ENCODE data around the gene AP3B1.

The AP3B1 gene

GRCh38 chr5:78242001-78242400 lies 52.5 kb downstream of the AP3B1 start:
- Histone ChIP-seq H3K36me3 (ENCODE audit: control insufficient read depth, insufficient read depth, low read length, severe bottlenecking) (peaks cover 17% of the 10 kb centered on the region), H3K4me3 (ENCODE audit: low read length) (no peak overlapping the region), H3K27me3 (replicated peaks; ENCODE audit: control insufficient read depth, insufficient read depth, low read length) (no peaks in the 10 kb centered on the region), H3K9ac (ENCODE audit: low read length) (no peak overlapping the region), H3K9me3 (ENCODE audit: control insufficient read depth, low read length) (no peaks in the 10 kb centered on the region), H3K4me1 (ENCODE audit: control insufficient read depth, insufficient read depth, low read length) (no peaks in the 10 kb centered on the region)
- no peak for DNase-seq (ENCODE audit: low read depth)

GRCh38 chr5:78237911-78238310 lies 56.6 kb downstream of the AP3B1 start:
- H3K9ac ChIP-seq (ENCODE audit: low read length): no peak overlapping the region
- H3K27me3 ChIP-seq (replicated peaks; ENCODE audit: control insufficient read depth, insufficient read depth, low read length): no peaks in the 10 kb centered on the region
- peaks cover 12% of the 10 kb centered on the region for H3K4me1 ChIP-seq (ENCODE audit: control insufficient read depth, insufficient read depth, low read length)
- no peaks in the 10 kb centered on the region for H3K9me3 ChIP-seq (ENCODE audit: control insufficient read depth, low read length)
- peaks cover 17% of the 10 kb centered on the region for H3K36me3 ChIP-seq (ENCODE audit: control insufficient read depth, insufficient read depth, low read length, severe bottlenecking)
- H3K4me3 ChIP-seq (ENCODE audit: low read length): no peak overlapping the region
- DNase-seq (ENCODE audit: low read depth): no peak

GRCh38 chr5:78236046-78236445 lies 58.5 kb downstream of the AP3B1 start:
- no peak overlapping the region for H3K4me3 ChIP-seq (ENCODE audit: low read length)
- H3K36me3 ChIP-seq (ENCODE audit: control insufficient read depth, insufficient read depth, low read length, severe bottlenecking): peaks cover 17% of the 10 kb centered on the region
- no peak overlapping the region for H3K9ac ChIP-seq (ENCODE audit: low read length)
- no peaks in the 10 kb centered on the region for H3K27me3 ChIP-seq (replicated peaks; ENCODE audit: control insufficient read depth, insufficient read depth, low read length)
- peaks cover 12% of the 10 kb centered on the region for H3K4me1 ChIP-seq (ENCODE audit: control insufficient read depth, insufficient read depth, low read length)
- DNase-seq (ENCODE audit: low read depth): peak; percentile 4
- H3K9me3 ChIP-seq (ENCODE audit: control insufficient read depth, low read length): no peaks in the 10 kb centered on the region

- H3K4me1 ChIP-seq (ENCODE audit: control insufficient read depth, insufficient read depth, low read length): peaks cover 12% of the 10 kb centered on the region
- no peak overlapping the region for H3K4me3 ChIP-seq (ENCODE audit: low read length)
- no peaks in the 10 kb centered on the region for H3K27me3 ChIP-seq (replicated peaks; ENCODE audit: control insufficient read depth, insufficient read depth, low read length)
- H3K9ac ChIP-seq (ENCODE audit: low read length): no peak overlapping the region
- H3K36me3 ChIP-seq (ENCODE audit: control insufficient read depth, insufficient read depth, low read length, severe bottlenecking): peaks cover 16% of the 10 kb centered on the region
- peak; percentile 71 for DNase-seq (ENCODE audit: low read depth)
- H3K9me3 ChIP-seq (ENCODE audit: control insufficient read depth, low read length): no peaks in the 10 kb centered on the region
Observed at GRCh38 chr5:78235289-78235688, 59.2 kb downstream of the AP3B1 start.

GRCh38 chr5:78234804-78235203 lies 59.7 kb downstream of the AP3B1 start:
- Histone ChIP-seq H3K4me1 (ENCODE audit: control insufficient read depth, insufficient read depth, low read length) (peaks cover 12% of the 10 kb centered on the region), H3K9me3 (ENCODE audit: control insufficient read depth, low read length) (no peaks in the 10 kb centered on the region), H3K27me3 (replicated peaks; ENCODE audit: control insufficient read depth, insufficient read depth, low read length) (no peaks in the 10 kb centered on the region), H3K36me3 (ENCODE audit: control insufficient read depth, insufficient read depth, low read length, severe bottlenecking) (peaks cover 11% of the 10 kb centered on the region), H3K9ac (ENCODE audit: low read length) (no peak overlapping the region), H3K4me3 (ENCODE audit: low read length) (no peak overlapping the region)
- no peak for DNase-seq (ENCODE audit: low read depth)

- no peaks in the 10 kb centered on the region for H3K27me3 ChIP-seq (replicated peaks; ENCODE audit: control insufficient read depth, insufficient read depth, low read length)
- H3K4me1 ChIP-seq (ENCODE audit: control insufficient read depth, insufficient read depth, low read length): peaks cover 12% of the 10 kb centered on the region
- no peak overlapping the region for H3K4me3 ChIP-seq (ENCODE audit: low read length)
- DNase-seq (ENCODE audit: low read depth): no peak
- no peaks in the 10 kb centered on the region for H3K9me3 ChIP-seq (ENCODE audit: control insufficient read depth, low read length)
- peaks cover 3% of the 10 kb centered on the region for H3K36me3 ChIP-seq (ENCODE audit: control insufficient read depth, insufficient read depth, low read length, severe bottlenecking)
- H3K9ac ChIP-seq (ENCODE audit: low read length): no peak overlapping the region
Observed at GRCh38 chr5:78232163-78232562, 62.3 kb downstream of the AP3B1 start.

GRCh38 chr5:78224358-78224757 lies 70.1 kb downstream of the AP3B1 start:
- Histone ChIP-seq H3K4me1 (ENCODE audit: control insufficient read depth, insufficient read depth, low read length) (no peaks in the 10 kb centered on the region), H3K9ac (ENCODE audit: low read length) (no peak overlapping the region), H3K27me3 (replicated peaks; ENCODE audit: control insufficient read depth, insufficient read depth, low read length) (no peaks in the 10 kb centered on the region), H3K9me3 (ENCODE audit: control insufficient read depth, low read length) (peaks cover 26% of the 10 kb centered on the region), H3K4me3 (ENCODE audit: low read length) (no peak overlapping the region), H3K36me3 (ENCODE audit: control insufficient read depth, insufficient read depth, low read length, severe bottlenecking) (peaks cover 46% of the 10 kb centered on the region)
- DNase-seq (ENCODE audit: low read depth): no peak

GRCh38 chr5:78221964-78222451 lies 72.5 kb downstream of the AP3B1 start:
- peaks cover 26% of the 10 kb centered on the region for H3K9me3 ChIP-seq (ENCODE audit: control insufficient read depth, low read length)
- H3K4me1 ChIP-seq (ENCODE audit: control insufficient read depth, insufficient read depth, low read length): no peaks in the 10 kb centered on the region
- no peak overlapping the region for H3K9ac ChIP-seq (ENCODE audit: low read length)
- no peak for DNase-seq (ENCODE audit: low read depth)
- no peaks in the 10 kb centered on the region for H3K27me3 ChIP-seq (replicated peaks; ENCODE audit: control insufficient read depth, insufficient read depth, low read length)
- no peak overlapping the region for H3K4me3 ChIP-seq (ENCODE audit: low read length)
- H3K36me3 ChIP-seq (ENCODE audit: control insufficient read depth, insufficient read depth, low read length, severe bottlenecking): peaks cover 41% of the 10 kb centered on the region

- no peak for DNase-seq (ENCODE audit: low read depth)
- Histone ChIP-seq H3K9me3 (ENCODE audit: control insufficient read depth, low read length) (peaks cover 26% of the 10 kb centered on the region), H3K36me3 (ENCODE audit: control insufficient read depth, insufficient read depth, low read length, severe bottlenecking) (peaks cover 38% of the 10 kb centered on the region), H3K4me3 (ENCODE audit: low read length) (no peak overlapping the region), H3K4me1 (ENCODE audit: control insufficient read depth, insufficient read depth, low read length) (no peaks in the 10 kb centered on the region), H3K9ac (ENCODE audit: low read length) (no peak overlapping the region), H3K27me3 (replicated peaks; ENCODE audit: control insufficient read depth, insufficient read depth, low read length) (no peaks in the 10 kb centered on the region)
Observed at GRCh38 chr5:78221467-78221866, 73.0 kb downstream of the AP3B1 start.

GRCh38 chr5:78215972-78216371 lies 78.5 kb downstream of the AP3B1 start:
- Histone ChIP-seq H3K27me3 (replicated peaks; ENCODE audit: control insufficient read depth, insufficient read depth, low read length) (no peaks in the 10 kb centered on the region), H3K9me3 (ENCODE audit: control insufficient read depth, low read length) (peaks cover 5% of the 10 kb centered on the region), H3K36me3 (ENCODE audit: control insufficient read depth, insufficient read depth, low read length, severe bottlenecking) (peaks cover 20% of the 10 kb centered on the region), H3K4me3 (ENCODE audit: low read length) (no peak overlapping the region), H3K9ac (ENCODE audit: low read length) (no peak overlapping the region), H3K4me1 (ENCODE audit: control insufficient read depth, insufficient read depth, low read length) (peaks cover 8% of the 10 kb centered on the region)
- DNase-seq (ENCODE audit: low read depth): no peak

GRCh38 chr5:78215565-78215964 lies 78.9 kb downstream of the AP3B1 start:
- Histone ChIP-seq H3K36me3 (ENCODE audit: control insufficient read depth, insufficient read depth, low read length, severe bottlenecking) (peaks cover 16% of the 10 kb centered on the region), H3K4me3 (ENCODE audit: low read length) (no peak overlapping the region), H3K9me3 (ENCODE audit: control insufficient read depth, low read length) (peaks cover 1% of the 10 kb centered on the region), H3K27me3 (replicated peaks; ENCODE audit: control insufficient read depth, insufficient read depth, low read length) (no peaks in the 10 kb centered on the region), H3K4me1 (ENCODE audit: control insufficient read depth, insufficient read depth, low read length) (peaks cover 8% of the 10 kb centered on the region), H3K9ac (ENCODE audit: low read length) (no peak overlapping the region)
- no peak for DNase-seq (ENCODE audit: low read depth)

GRCh38 chr5:78213799-78214198 lies 80.7 kb downstream of the AP3B1 start:
- Histone ChIP-seq H3K36me3 (ENCODE audit: control insufficient read depth, insufficient read depth, low read length, severe bottlenecking) (peaks cover 13% of the 10 kb centered on the region), H3K9me3 (ENCODE audit: control insufficient read depth, low read length) (no peaks in the 10 kb centered on the region), H3K4me3 (ENCODE audit: low read length) (peak overlapping the region; percentile 20), H3K4me1 (ENCODE audit: control insufficient read depth, insufficient read depth, low read length) (peaks cover 8% of the 10 kb centered on the region), H3K9ac (ENCODE audit: low read length) (no peak overlapping the region), H3K27me3 (replicated peaks; ENCODE audit: control insufficient read depth, insufficient read depth, low read length) (no peaks in the 10 kb centered on the region)
- DNase-seq (ENCODE audit: low read depth): no peak

All from adipocyte (in vitro differentiated cells).